Natural killer cell (primary cell): Measurements from ENCODE around the gene PXDC1. TPM values are rescaled to one million over a fixed set of nuclear protein-coding genes. Genes with fewer than 3 reads are reported as not detected.
A peak's percentile ranks its signal among the peaks of the same experiment; 100 is the strongest.

Source experiments
- ATAC-seq, 3 donors: fragments of 150-1000 bp in 2 of 3; fragments of 200-7000 bp in 1 of 3; cut with Tn5 transposase; 1 replicate in 1 of 3; 2 replicates in 2 of 3; pipeline ENCODE4 v1.10.0; 2021; ENCODE audit warnings: mild to moderate bottlenecking in 2 of 3, moderate library complexity in 2 of 3
- DNase-seq, 2 donors: peaks; one replicate each; pipeline versions ENCODE4 v3.0.0 to v3.0.0-alpha.2; 2013 to 2021; ENCODE audit warnings: mixed read lengths in 1 of 2
- H3K27ac ChIP-seq: one replicate; pipeline ENCODE4 v1.5.1; 2013; ENCODE audit warnings: mild to moderate bottlenecking, low read length
- H3K27me3 ChIP-seq: one replicate; pipeline ENCODE4 v1.6.1; 2013; ENCODE audit warnings: low read length; ENCODE audit not compliant: control insufficient read depth, insufficient read depth
- H3K36me3 ChIP-seq: one replicate; pipeline ENCODE4 v1.6.1; 2013; ENCODE audit warnings: low read length; ENCODE audit not compliant: control insufficient read depth, insufficient read depth
- H3K4me1 ChIP-seq: one replicate; pipeline ENCODE4 v1.6.1; 2013; ENCODE audit warnings: low read length; ENCODE audit not compliant: control insufficient read depth, insufficient read depth
- H3K4me3 ChIP-seq: one replicate; pipeline ENCODE4 v1.5.1; 2013; ENCODE audit warnings: low read length
- H3K9me3 ChIP-seq: one replicate; pipeline ENCODE4 v1.6.1; 2013; ENCODE audit warnings: low read length; ENCODE audit not compliant: control insufficient read depth, insufficient read depth
- H3K27ac Mint-ChIP-seq, 2 donors: one replicate each; pipeline ENCODE4 v1.8.0; 2022; ENCODE audit warnings: mild to moderate bottlenecking in 2 of 2, mixed read lengths in 2 of 2, moderate library complexity in 1 of 2
- H3K27me3 Mint-ChIP-seq, 2 donors: one replicate each; pipeline ENCODE4 v1.8.0; 2022; ENCODE audit warnings: low read depth in 2 of 2, mixed read lengths in 2 of 2
- H3K36me3 Mint-ChIP-seq: one replicate; pipeline ENCODE4 v1.8.0; 2022; ENCODE audit warnings: mixed read lengths
- H3K4me1 Mint-ChIP-seq, 2 donors: one replicate each; pipeline ENCODE4 v1.8.0; 2022; ENCODE audit warnings: mixed read lengths in 2 of 2
- H3K4me3 Mint-ChIP-seq: one replicate; pipeline ENCODE4 v1.8.0; 2022; ENCODE audit warnings: mild to moderate bottlenecking, moderate library complexity, mixed read lengths
- H3K9me3 Mint-ChIP-seq, 2 donors: one replicate each; pipeline ENCODE4 v1.8.0; 2022; ENCODE audit warnings: mixed read lengths in 2 of 2
- CTCF ChIP-seq: fragments of 200-600 bp; IDR thresholded peaks from one replicate; pipeline ENCODE4 v1.8.0; 2022; ENCODE audit warnings: antibody characterized with exemption
- WGBS: methylation state at CpG from one replicate; pipeline ENCODE4 v1.1.7; 2013; ENCODE audit warnings: missing lambda C conversion rate; ENCODE audit not compliant: insufficient coverage; 5-methylcytosine and 5-hydroxymethylcytosine counted together
- intact Hi-C: fragments of 100-400 bp; cut with micrococcal nuclease; formaldehyde crosslinking; loops from one replicate; pipeline ENCODE4 v1.14.2; 2022
- total RNA-seq, 4 donors: library from RNA; stranded (reverse); fragments of 120-200 nt in 1 of 4; gene quantifications; one replicate each; pipeline versions ENCODE4 v1.2.3 to v1.2.4, GENCODE V29; 2013 to 2022

The PXDC1 gene
- total RNA-seq, 3 donors from 2014 or later (not counting 1 experiment from before 2014, with no cell fraction given): 0.28 TPM; not detected in 1

GRCh38 chr6:3690506-3690905, 61.0 kb downstream of the PXDC1 start:
- Histone ChIP-seq H3K27ac (no peak overlapping the region), H3K4me1 (no peaks in the 10 kb centered on the region), H3K9me3 (no peaks in the 10 kb centered on the region), H3K4me3 (no peak overlapping the region), H3K36me3 (no peaks in the 10 kb centered on the region), H3K27me3 (no peaks in the 10 kb centered on the region)
- TF ChIP-seq CTCF: no peak
- Mint-ChIP-seq H3K4me3 (no peak overlapping the region), H3K27me3 (peaks cover 10 to 35% of the 10 kb centered on the region in 2 donors), H3K27ac (no peak overlapping the region), H3K36me3 (no peaks in the 10 kb centered on the region), H3K4me1 (no peaks in the 10 kb centered on the region), H3K9me3 (no peaks in the 10 kb centered on the region)
- 92% methylated on average over 1 of the region's 2 CpGs for WGBS
- no peak for DNase-seq
- no peak for ATAC-seq
- intact Hi-C loops: no loop called here

GRCh38 chr6:3687847-3688246, 63.7 kb downstream of the PXDC1 start:
- intact Hi-C loops: no loop called here
- TF ChIP-seq CTCF: no peak
- H3K27me3 Mint-ChIP-seq: peaks cover 3 to 55% of the 10 kb centered on the region in 2 donors
- no peaks in the 10 kb centered on the region for H3K4me1 Mint-ChIP-seq
- H3K36me3 ChIP-seq: no peaks in the 10 kb centered on the region
- no peaks in the 10 kb centered on the region for H3K27me3 ChIP-seq
- H3K4me3 ChIP-seq: no peak overlapping the region
- H3K4me1 ChIP-seq: no peaks in the 10 kb centered on the region
- H3K36me3 Mint-ChIP-seq: no peaks in the 10 kb centered on the region
- ATAC-seq: no peak
- H3K9me3 ChIP-seq: no peaks in the 10 kb centered on the region
- H3K27ac Mint-ChIP-seq: no peak overlapping the region
- H3K4me3 Mint-ChIP-seq: no peak overlapping the region
- no peak overlapping the region for H3K27ac ChIP-seq
- H3K9me3 Mint-ChIP-seq: no peaks in the 10 kb centered on the region
- DNase-seq: peak in 1 of 2 donors; percentile 9
- 60% methylated on average over 1 of the region's 1 CpG for WGBS

GRCh38 chr6:3683331-3683730, 68.2 kb downstream of the PXDC1 start:
- no peak for ATAC-seq
- Mint-ChIP-seq H3K27ac (no peak overlapping the region), H3K36me3 (no peaks in the 10 kb centered on the region)

More at GRCh38 chr6:3683331-3683730, 68.2 kb downstream of the PXDC1 start:
- TF ChIP-seq CTCF: no peak
- Mint-ChIP-seq H3K4me1 (no peaks in the 10 kb centered on the region), H3K9me3 (peaks cover 0 to 3% of the 10 kb centered on the region in 2 donors), H3K27me3 (peaks cover 8 to 55% of the 10 kb centered on the region in 2 donors), H3K4me3 (no peak overlapping the region)
- no peak overlapping the region for H3K4me3 ChIP-seq
- no peaks in the 10 kb centered on the region for H3K4me1 ChIP-seq
- no peak overlapping the region for H3K27ac ChIP-seq
- intact Hi-C loops: no loop called here
- no peaks in the 10 kb centered on the region for H3K9me3 ChIP-seq
- H3K36me3 ChIP-seq: no peaks in the 10 kb centered on the region
- WGBS: 74% methylated on average over 6 of the region's 6 CpGs
- DNase-seq: no peak
- H3K27me3 ChIP-seq: no peaks in the 10 kb centered on the region
